HG02884 (cell line): ENCODE measurements around the gene CLPSL2.

ENCODE experiments used
- ATAC-seq: cut with Tn5 transposase; IDR thresholded peaks from one replicate; pipeline ENCODE4 v1.9.1; 2021; ENCODE audit warnings: mild to moderate bottlenecking, moderate library complexity; ENCODE audit not compliant: unreplicated experiment

The CLPSL2 gene

DNA sequence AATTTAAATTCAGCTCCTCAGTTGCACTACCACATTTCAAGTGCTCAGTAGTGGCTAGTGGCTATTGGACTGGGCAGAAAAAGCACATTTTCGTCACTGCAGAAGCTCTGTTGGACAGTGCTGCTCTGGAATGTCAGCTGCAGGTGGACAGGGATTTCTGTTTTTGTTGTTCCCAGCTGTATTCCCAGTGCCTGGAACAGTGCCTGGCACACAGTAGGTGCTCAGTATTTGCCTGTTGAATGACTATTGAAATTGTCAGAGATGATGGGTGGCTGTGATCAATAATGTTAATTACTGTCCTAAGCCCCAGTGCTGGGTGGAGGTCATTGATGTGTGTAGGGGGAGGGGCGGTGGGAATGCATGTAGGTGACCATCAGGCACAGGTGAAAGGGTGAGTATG, 9.9 kb downstream of the CLPSL2 start:
- ATAC-seq: no peak

- ATAC-seq: no peak
Observed at GRCh38 chr6:35786810-35787209, 10.4 kb downstream of the CLPSL2 start.

- ATAC-seq: no peak
Observed at GRCh38 chr6:35787266-35788218, 11.1 kb downstream of the CLPSL2 start.

DNA sequence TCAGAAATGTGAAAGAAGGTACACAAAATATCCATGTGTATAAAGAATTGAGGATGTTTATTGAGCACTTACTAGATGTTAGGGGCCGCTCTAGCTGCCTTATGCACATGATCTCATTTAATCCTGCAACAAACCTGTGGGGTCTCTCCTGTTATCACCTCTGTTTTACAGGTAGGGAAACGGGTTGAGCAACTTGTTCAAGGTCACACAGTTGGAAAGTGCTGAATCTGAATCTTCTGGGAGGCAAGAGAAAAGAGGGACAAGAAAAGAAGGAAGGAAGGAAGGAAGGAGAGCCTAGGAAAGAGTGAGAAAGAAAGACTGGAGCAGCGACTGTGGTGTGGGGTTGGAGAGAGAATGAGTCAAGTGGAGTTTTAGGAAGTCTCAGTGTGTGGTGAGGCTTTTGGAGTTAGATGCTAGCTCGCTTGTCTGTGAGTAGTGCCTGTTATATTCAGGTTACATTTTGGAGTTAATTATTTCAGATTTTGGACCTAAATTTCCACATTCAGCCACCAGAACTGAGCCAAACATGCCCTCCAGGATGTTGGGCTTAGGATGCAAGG, 12.1 kb downstream of the CLPSL2 start:
- ATAC-seq: no peak

DNA sequence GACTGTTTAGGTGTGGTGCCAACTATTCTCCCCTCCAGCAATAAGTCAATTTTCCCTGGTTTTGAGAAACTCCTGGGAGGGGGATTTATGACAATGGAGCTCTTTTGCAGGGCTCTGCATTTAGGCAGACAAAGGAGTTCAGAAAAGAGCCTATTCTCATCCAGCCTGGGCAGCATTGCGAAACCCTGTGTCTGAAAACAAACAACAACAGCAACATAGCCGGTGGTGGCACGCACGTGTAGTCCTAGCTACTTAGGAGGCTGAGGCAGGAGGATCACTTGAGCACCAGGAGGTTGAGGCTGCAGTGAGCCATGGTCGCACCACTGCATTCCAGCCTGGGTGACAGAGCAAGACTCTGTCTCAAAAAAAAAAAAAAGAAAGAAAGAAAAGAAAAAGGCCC, 14.3 kb downstream of the CLPSL2 start:
- no peak for ATAC-seq

GRCh38 chr6:35794536-35795452, 18.4 kb downstream of the CLPSL2 start:
- no peak for ATAC-seq

- no peak for ATAC-seq
Observed at GRCh38 chr6:35795453-35796071, 19.2 kb downstream of the CLPSL2 start.

DNA sequence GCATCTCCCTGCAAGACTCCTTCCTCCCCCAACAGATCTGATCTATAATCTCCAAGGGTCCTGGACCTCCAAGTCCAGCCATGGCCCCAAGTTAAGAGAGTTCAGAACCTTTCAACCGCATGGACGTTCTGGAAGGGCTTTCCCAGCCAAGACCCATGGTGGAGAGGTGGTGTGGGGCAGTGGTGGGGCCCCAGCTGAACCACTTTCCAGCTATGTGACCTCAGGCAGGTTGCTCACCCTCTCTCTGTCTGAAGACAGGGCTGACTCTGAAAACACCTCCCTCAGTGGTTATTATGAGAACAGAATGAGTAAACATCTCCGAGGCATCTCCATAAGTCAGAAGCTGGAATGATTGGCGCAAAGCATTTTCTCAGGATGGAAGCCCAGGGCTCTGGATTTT, 19.8 kb downstream of the CLPSL2 start:
- no peak for ATAC-seq

DNA sequence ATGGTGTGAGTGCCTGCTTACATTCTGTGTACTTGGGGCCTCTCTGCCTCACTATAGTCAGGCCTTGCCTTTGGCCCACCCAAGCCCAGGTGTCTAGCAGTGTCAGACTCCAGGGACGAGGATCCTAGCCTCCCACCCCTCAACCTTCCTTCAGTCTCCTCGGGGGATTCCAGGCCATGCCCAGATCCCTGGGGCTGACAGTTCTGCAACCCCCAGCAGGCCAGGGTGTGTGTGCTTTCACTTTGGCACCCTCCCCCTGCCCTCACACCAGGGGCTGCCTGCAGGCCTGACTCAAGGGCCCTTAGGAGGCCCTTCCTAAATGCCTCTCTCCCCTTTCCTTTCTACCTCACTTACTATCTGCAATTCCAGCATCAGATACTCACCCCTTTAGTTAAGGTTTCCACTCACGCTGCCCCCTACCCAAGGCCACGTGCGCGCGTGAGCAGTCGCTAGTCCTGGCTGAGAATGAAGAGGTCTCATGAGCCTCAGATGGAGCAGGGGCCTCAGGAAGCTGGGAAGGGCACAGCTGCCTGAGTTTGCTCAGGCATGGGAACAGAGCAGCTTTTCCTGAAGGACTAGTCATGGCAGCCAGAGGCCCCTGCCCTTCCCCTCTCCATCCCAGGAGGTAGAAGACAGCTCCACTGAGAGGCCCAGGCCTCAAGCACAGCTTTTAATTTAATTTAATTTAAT, 21.6 kb downstream of the CLPSL2 start:
- ATAC-seq: no peak

DNA sequence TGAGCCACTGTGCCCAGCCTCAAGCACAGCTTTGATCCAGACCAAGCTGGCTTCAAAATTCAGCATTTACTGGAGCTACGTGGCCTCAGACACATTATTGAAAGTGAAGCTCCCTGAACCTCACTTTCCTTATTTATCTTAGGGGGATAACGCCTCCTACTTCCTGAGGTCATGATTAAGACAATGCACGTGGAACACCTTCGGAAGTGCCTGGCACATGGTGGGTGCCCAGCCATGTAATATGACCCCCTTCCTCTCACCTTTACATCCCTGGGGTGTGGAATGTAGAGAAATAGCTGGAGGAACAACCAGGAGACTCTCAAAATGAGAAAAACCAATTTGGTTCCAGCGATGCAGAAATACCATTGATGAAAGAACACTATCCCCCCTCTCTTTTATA, 22.3 kb downstream of the CLPSL2 start:
- no peak for ATAC-seq

DNA sequence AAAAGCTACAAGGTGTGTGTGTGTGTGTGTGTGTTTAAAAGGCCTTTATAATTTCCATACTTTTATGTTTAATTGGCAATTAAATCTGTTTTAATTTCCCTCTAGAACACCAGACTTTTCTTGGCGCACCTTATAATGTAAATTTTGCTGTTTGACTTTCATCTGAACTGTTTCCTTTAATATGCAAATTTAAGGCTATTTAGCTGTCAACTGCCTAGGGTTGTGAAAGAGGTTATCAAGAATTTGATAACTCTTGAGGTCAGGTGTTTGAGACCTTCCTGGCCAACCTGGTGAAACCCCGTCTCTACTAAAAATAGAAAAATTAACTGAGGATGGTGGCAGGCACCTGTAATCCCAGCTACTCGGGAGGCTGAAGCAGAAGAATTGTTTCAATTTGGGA, 24.8 kb downstream of the CLPSL2 start:
- ATAC-seq: no peak

- ATAC-seq: no peak
Observed at GRCh38 chr6:35804996-35805736, 28.8 kb downstream of the CLPSL2 start, which contains the start of gene LHFPL5. TSS of gene LHFPL5 (plus strand) at chr6:35805352. CDS start at chr6:35805671, 319 bp downstream.

GRCh38 chr6:35808688-35809087, 32.3 kb downstream of the CLPSL2 start:
- ATAC-seq: no peak

DNA sequence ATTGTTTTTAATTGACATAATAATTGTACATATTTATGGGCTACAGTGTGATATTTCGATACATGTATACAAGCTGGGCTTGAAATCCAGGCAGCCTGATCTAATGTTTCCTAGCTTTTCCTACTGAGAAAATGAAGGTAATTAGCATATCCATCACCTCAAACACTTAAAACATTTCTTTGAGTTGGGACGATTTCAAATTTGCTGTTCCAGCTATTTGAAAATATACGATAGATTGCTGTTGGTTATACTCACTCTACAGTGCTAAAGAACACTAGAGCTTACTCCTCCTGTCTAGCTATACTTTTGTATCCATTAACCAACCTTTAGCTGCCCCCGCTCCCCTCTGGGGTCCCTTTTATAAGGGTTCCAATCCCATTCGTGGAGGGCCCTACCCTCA, 33.4 kb downstream of the CLPSL2 start:
- ATAC-seq: no peak

GRCh38 chr6:35810971-35811698, 34.7 kb downstream of the CLPSL2 start:
- ATAC-seq: no peak

DNA sequence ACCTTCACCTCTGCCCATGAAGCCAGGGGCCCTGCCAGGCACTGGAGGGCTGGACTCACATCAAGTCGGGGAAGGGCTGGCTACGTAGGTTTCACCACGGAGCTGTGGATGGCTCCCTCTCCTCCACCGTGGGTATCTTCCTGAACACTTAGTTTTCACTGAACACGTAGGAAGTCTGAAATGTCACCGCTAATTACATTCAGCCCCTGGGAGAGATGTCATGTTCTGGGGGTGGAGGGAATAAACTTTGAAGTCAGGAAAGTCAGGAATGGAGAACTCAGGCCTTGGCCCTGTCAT, 35.2 kb downstream of the CLPSL2 start:
- no peak for ATAC-seq

- no peak for ATAC-seq
Observed at GRCh38 chr6:35817515-35817914, 41.1 kb downstream of the CLPSL2 start.

- ATAC-seq: no peak
Observed at GRCh38 chr6:35823601-35824000, 47.2 kb downstream of the CLPSL2 start.

GRCh38 chr6:35824552-35825192, 48.3 kb downstream of the CLPSL2 start:
- ATAC-seq: no peak
